H1 (cell line): ENCODE data around the gene LUZP1.

Source experiments
- CBX5 ChIP-seq: fragments of 300-800, 300-1000 bp; sonication (generic); IDR thresholded peaks from 2 replicates; pipeline ENCODE4 v1.7.1; 2016; ENCODE audit warnings: antibody characterized with exemption, low read length, low read depth
- CEBPB ChIP-seq: IDR thresholded peaks from 2 replicates; pipeline ENCODE4 v1.6.1; 2012; ENCODE audit warnings: low read depth, low read length
- EP300 ChIP-seq, 2 experiments: IDR thresholded peaks; 1 replicate in 1 of 2; 2 replicates in 1 of 2; pipeline ENCODE4 v1.6.1; 2011 to 2012; ENCODE audit warnings: low read depth in 2 of 2, low read length in 2 of 2, mild to moderate bottlenecking in 2 of 2, borderline replicate concordance in 1 of 2, inconsistent platforms in 1 of 2, moderate library complexity in 1 of 2
- EZH2 ChIP-seq: fragments of 200-600 bp; sonication (generic); IDR thresholded peaks from 2 replicates; pipeline ENCODE4 v1.7.1; 2012; ENCODE audit warnings: low read depth, mild to moderate bottlenecking, moderate library complexity, low read length, inconsistent platforms; ENCODE audit not compliant: severe bottlenecking
- FOSL1 ChIP-seq: IDR thresholded peaks from 2 replicates; pipeline ENCODE4 v1.6.1; 2011; ENCODE audit warnings: mild to moderate bottlenecking, low read depth, low read length, moderate library complexity; ENCODE audit not compliant: insufficient read depth
- HDAC2 ChIP-seq, 2 experiments: fragments of 300-600 bp in 1 of 2; sonication (generic) in 1 of 2; IDR thresholded peaks; 2 replicates each; pipeline ENCODE4 v1.6.1; 2011 to 2012; ENCODE audit warnings: low read depth in 2 of 2, low read length in 2 of 2, mild to moderate bottlenecking in 2 of 2, moderate library complexity in 2 of 2, borderline replicate concordance in 1 of 2, inconsistent platforms in 1 of 2
- POLR2A ChIP-seq, 2 experiments: IDR thresholded peaks; 1 replicate in 1 of 2; 2 replicates in 1 of 2; pipeline ENCODE4 v1.6.1; 2011; ENCODE audit warnings: low read depth in 2 of 2, low read length in 2 of 2, mild to moderate bottlenecking in 2 of 2; ENCODE audit errors: control extremely low read depth in 1 of 2
- RFX5 ChIP-seq: IDR thresholded peaks from 2 replicates; pipeline ENCODE4 v1.6.1; 2011; ENCODE audit warnings: low read depth, low read length, improper control_type of control experiment, borderline replicate concordance
- YY1 ChIP-seq: IDR thresholded peaks from 2 replicates; pipeline ENCODE4 v1.6.1; 2011; ENCODE audit warnings: low read depth, mild to moderate bottlenecking, low read length
- TF ChIP-seq, protein P1 (sequence below): IDR thresholded peaks from 2 replicates; pipeline ENCODE4 v1.6.1; 2012; ENCODE audit warnings: inconsistent platforms
- TF ChIP-seq, protein P2 (sequence below), 3 experiments: IDR thresholded peaks; 1 replicate in 2 of 3; 2 replicates in 1 of 3; pipeline versions ENCODE4 v1.5.1 to v1.6.1; 2011; ENCODE audit warnings: low read length in 3 of 3, mild to moderate bottlenecking in 3 of 3, inconsistent platforms in 2 of 3, low read depth in 1 of 3, moderate library complexity in 1 of 3; ENCODE audit not compliant: insufficient read depth in 1 of 3; ENCODE audit errors: control extremely low read depth in 1 of 3

DNA sequence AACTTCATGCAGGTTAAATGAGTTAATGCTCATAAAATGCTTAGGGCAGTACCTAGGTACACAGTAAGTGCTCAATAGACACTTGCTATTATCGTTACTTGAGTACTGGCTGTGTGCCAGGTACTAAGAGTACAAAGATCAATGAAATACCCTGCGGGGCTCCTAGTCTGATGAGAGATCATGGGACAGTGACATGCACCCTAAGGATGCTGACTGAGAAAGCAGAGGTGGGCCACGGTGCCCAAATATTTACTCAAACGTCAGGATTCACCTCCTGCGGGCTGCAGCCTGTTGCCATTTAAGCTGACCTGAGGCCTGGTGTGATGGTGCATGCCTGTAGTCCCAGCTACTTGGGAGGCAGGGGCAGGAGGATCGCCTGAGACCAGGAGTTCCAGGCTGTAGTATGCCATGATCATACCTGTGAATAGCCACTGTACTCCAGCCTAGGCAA lies 19.8 kb upstream of the LUZP1 start:
- no peak for TF ChIP-seq HDAC2 (IDR thresholded peaks at IDR 0.05; ENCODE audit: borderline replicate concordance in 1 of 2, low read depth in 2 of 2, low read length in 2 of 2)
- TF ChIP-seq, protein P1, sequence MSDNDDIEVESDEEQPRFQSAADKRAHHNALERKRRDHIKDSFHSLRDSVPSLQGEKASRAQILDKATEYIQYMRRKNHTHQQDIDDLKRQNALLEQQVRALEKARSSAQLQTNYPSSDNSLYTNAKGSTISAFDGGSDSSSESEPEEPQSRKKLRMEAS: no peak
- TF ChIP-seq, protein P2, sequence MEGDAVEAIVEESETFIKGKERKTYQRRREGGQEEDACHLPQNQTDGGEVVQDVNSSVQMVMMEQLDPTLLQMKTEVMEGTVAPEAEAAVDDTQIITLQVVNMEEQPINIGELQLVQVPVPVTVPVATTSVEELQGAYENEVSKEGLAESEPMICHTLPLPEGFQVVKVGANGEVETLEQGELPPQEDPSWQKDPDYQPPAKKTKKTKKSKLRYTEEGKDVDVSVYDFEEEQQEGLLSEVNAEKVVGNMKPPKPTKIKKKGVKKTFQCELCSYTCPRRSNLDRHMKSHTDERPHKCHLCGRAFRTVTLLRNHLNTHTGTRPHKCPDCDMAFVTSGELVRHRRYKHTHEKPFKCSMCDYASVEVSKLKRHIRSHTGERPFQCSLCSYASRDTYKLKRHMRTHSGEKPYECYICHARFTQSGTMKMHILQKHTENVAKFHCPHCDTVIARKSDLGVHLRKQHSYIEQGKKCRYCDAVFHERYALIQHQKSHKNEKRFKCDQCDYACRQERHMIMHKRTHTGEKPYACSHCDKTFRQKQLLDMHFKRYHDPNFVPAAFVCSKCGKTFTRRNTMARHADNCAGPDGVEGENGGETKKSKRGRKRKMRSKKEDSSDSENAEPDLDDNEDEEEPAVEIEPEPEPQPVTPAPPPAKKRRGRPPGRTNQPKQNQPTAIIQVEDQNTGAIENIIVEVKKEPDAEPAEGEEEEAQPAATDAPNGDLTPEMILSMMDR (IDR thresholded peaks at IDR 0.05; ENCODE audit: control extremely low read depth in 1 of 3, insufficient read depth in 1 of 3, low read depth in 1 of 3, low read length in 3 of 3): no peak
- TF ChIP-seq CBX5: no peak
- no peak for TF ChIP-seq RFX5
- no peak for TF ChIP-seq FOSL1
- no peak for TF ChIP-seq EP300 (IDR thresholded peaks at IDR 0.05; ENCODE audit: borderline replicate concordance in 1 of 2, low read depth in 2 of 2, low read length in 2 of 2)
- TF ChIP-seq CEBPB: no peak
- no peak for TF ChIP-seq POLR2A (IDR thresholded peaks at IDR 0.05; ENCODE audit: control extremely low read depth in 1 of 2, low read depth in 2 of 2, low read length in 2 of 2)
- no peak for TF ChIP-seq YY1
- TF ChIP-seq EZH2: no peak
